Subcutaneous abdominal adipose tissue (tissue), 5 donors: ENCODE measurements around the gene SLX9.

Experiments used
- H3K27ac ChIP-seq: one replicate; pipeline ENCODE4 v1.7.0; 2013; ENCODE audit warnings: low read depth, mild to moderate bottlenecking, inconsistent platforms, low read length, moderate library complexity
- H3K27me3 ChIP-seq, 5 donors: one replicate each; pipeline ENCODE4 v1.7.0; 2013; ENCODE audit warnings: low read length in 5 of 5, inconsistent platforms in 1 of 5; ENCODE audit not compliant: control insufficient read depth in 5 of 5, insufficient read depth in 4 of 5
- H3K36me3 ChIP-seq, 5 donors: one replicate each; pipeline ENCODE4 v1.7.0; 2013; ENCODE audit warnings: low read length in 5 of 5; ENCODE audit not compliant: control insufficient read depth in 5 of 5, insufficient read depth in 5 of 5
- H3K4me1 ChIP-seq, 5 donors: one replicate each; pipeline ENCODE4 v1.7.0; 2013; ENCODE audit warnings: low read length in 5 of 5, mild to moderate bottlenecking in 3 of 5, moderate library complexity in 1 of 5; ENCODE audit not compliant: control insufficient read depth in 5 of 5, insufficient read depth in 5 of 5
- H3K4me3 ChIP-seq, 5 donors: one replicate each; pipeline ENCODE4 v1.7.0; 2013; ENCODE audit warnings: low read length in 5 of 5, low read depth in 1 of 5
- H3K9ac ChIP-seq, 5 donors: one replicate each; pipeline ENCODE4 v1.7.0; 2013; ENCODE audit warnings: low read length in 5 of 5, mild to moderate bottlenecking in 4 of 5, moderate library complexity in 3 of 5
- H3K9me3 ChIP-seq, 5 donors: one replicate each; pipeline ENCODE4 v1.7.0; 2013; ENCODE audit warnings: low read length in 5 of 5; ENCODE audit not compliant: control insufficient read depth in 5 of 5
- donor health status: healthy.
- donor health status: healthy.
- donor health status: healthy.
- donor health status: healthy.
- donor health status: healthy.

Gene SLX9

DNA sequence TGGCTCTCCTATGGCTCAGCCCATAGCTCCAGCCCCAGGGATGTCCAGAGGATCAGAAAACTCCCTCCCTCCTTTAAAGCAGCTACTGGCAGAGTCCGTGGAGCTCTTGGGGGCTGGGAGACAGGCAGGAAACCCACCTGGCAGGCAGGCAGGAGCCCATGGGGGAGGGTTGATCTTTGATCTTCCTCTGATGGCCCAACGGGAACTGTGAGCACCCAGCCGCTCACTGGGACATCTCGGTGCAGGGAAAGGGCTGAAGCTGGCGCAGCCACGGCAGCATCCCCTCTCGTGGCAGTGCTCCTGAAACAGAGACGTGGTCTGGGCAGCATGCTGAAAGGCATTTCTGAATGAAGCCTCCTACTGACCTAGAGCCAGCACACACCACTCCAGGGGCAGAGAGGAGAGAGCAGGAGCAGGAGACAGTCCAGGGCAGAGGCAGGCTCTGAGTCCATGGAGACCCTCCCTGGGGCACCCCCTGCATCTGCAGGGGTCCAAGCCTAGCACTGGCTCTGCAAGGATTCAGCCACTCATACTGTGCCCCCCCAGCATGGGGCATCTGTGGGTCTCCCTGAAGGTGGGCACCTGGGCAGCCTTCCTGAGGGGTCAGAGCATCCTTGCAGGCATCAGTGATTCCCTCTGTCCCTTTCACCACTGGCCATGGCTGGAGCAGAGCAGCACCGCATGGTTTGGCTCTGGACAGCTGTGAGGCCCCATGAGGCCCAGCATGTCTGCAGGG lies 4.9 kb upstream of the SLX9 start:
- no peak overlapping the region for H3K4me3 ChIP-seq
- H3K36me3 ChIP-seq = no peaks in the 10 kb centered on the region
- no peak overlapping the region for H3K27ac ChIP-seq
- H3K9me3 ChIP-seq = no peaks in the 10 kb centered on the region
- peaks cover 3 to 37% (median 22%) of the 10 kb centered on the region in 5 donors for H3K27me3 ChIP-seq
- H3K4me1 ChIP-seq = peaks cover 2 to 35% (median 30%) of the 10 kb centered on the region in 5 donors
- H3K9ac ChIP-seq = no peak overlapping the region

DNA sequence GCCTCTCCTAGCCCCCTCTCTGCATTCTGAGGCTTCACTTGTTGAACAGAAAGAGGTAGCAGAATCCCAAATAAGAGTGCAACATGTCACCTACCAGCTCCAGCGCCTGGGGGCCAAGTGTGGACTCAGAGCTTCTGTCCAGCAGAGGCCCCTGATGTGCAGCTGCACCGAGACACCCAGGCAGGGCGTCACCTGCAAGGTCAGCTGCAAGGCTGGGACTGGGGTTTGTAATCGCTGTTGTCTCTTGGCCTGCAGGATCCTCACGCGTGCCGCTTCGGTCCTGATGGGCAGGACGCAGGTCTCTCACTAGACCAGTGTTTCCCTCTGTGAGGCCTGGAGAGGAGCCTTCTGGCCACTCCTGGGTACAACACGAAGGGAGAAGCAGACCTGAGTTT lies 4.3 kb upstream of the SLX9 start:
- H3K4me1 ChIP-seq = peaks cover 2 to 38% (median 34%) of the 10 kb centered on the region in 5 donors
- no peak overlapping the region for H3K27ac ChIP-seq
- H3K9me3 ChIP-seq = no peaks in the 10 kb centered on the region
- no peak overlapping the region for H3K4me3 ChIP-seq
- H3K36me3 ChIP-seq = no peaks in the 10 kb centered on the region
- H3K27me3 ChIP-seq = peaks cover 0 to 33% (median 19%) of the 10 kb centered on the region in 5 donors
- no peak overlapping the region for H3K9ac ChIP-seq

DNA sequence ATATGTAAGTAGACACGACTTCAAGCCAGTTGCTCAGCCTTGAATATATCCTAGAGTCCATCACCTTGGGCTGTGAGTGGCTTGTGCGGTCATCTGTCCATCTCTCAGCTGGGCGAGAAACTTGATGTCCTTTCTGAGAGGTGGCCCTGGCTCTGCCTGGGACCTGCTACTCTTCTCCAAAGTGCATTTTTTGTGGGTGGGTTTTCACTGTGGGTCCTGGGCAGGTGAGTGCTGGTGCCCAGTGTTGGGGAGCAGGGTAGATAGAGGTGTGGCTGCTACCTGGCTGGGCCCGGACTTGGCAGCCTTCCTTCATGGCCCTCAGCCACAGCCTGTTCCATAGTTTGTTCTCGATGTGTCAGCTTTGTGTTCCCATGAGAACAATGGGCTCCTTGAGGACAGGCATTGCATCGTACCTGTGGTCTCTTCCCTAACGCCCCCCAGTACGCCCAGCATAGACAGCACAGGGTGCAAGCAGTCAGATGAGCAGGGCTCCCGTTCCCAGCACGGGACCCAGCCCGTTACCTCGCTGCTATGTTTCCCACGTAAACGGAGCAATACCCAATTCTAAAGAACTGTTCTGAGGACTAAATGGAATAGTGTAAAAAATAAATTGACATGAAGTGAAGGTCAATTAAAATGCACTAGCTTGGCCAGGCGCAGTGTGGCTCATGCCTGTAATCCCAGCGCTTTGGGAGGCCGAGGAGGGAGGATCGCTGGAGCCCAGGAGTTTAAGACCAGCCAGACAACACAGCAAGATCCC lies 877 bp upstream of the SLX9 start:
- Histone ChIP-seq H3K4me1 (peaks cover 2 to 30% (median 25%) of the 10 kb centered on the region in 5 donors), H3K27me3 (peaks cover 0 to 9% (median 4%) of the 10 kb centered on the region in 5 donors), H3K9me3 (no peaks in the 10 kb centered on the region), H3K27ac (no peak overlapping the region), H3K4me3 (peak overlapping the region; percentile 65 to 94 (median 83)), H3K9ac (peak overlapping the region in 3 of 5 donors; percentile 62 to 84 (median 76)), H3K36me3 (peaks cover 0 to 7% (median 6%) of the 10 kb centered on the region in 5 donors)

DNA sequence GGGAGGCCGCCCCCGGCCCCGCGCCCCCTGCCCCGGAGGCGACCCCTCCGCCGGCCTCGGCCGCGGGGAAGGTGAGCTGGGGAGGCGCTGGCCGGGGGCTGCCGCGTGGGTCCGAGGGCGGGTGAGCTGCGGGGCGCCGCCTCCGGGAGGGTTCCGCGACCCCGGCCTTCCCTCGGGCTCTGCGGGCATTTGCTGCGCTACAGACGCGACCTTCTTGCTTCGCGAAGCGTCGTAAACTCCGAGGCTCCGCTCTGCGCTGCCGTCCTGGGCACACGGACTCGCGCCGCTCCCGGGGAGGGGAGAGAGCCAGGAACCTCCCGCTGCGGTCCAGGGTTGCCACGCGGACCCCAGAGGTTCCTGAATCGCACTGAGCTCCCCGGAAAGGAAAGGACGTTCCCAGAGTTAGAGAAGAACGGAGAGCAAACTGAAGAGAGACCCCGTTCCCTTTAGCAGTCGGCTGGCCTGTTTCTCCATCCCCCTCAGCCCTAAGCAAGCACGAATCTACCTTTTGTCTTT lies 345 bp downstream of the SLX9 start:
- H3K9ac ChIP-seq = peak overlapping the region; percentile 1 to 86 (median 82)
- H3K36me3 ChIP-seq = peaks cover 0 to 20% (median 18%) of the 10 kb centered on the region in 5 donors
- H3K4me3 ChIP-seq = peak overlapping the region; percentile 66 to 94 (median 83)
- H3K9me3 ChIP-seq = no peaks in the 10 kb centered on the region
- peaks cover 2 to 30% (median 25%) of the 10 kb centered on the region in 5 donors for H3K4me1 ChIP-seq
- no peak overlapping the region for H3K27ac ChIP-seq
- no peaks in the 10 kb centered on the region for H3K27me3 ChIP-seq

DNA sequence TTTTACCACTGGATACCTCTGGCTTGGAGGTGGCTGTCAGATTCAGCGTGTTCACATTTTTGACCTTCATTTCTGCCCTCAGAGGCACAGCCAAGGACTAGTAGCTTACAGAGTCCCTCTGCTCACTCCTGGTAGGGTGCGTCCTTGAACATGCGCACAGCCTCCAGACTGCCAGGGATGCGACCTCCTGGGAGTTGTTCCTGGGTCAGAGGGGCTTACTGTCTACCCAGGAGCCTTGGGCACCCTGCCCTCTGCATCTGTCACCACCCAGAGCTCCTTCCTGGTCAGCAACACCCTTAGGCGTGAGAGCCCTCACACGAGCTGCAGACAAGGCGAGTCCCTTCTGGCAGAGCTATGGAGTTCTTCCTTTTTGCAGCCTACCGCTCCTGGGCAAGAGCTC lies 1.7 kb downstream of the SLX9 start:
- Histone ChIP-seq H3K4me1 (peaks cover 2 to 30% (median 25%) of the 10 kb centered on the region in 5 donors), H3K4me3 (no peak overlapping the region), H3K36me3 (peaks cover 0 to 29% (median 23%) of the 10 kb centered on the region in 5 donors), H3K27me3 (no peaks in the 10 kb centered on the region), H3K9me3 (no peaks in the 10 kb centered on the region), H3K27ac (no peak overlapping the region), H3K9ac (peak overlapping the region in 1 of 5 donors; percentile 31)

DNA sequence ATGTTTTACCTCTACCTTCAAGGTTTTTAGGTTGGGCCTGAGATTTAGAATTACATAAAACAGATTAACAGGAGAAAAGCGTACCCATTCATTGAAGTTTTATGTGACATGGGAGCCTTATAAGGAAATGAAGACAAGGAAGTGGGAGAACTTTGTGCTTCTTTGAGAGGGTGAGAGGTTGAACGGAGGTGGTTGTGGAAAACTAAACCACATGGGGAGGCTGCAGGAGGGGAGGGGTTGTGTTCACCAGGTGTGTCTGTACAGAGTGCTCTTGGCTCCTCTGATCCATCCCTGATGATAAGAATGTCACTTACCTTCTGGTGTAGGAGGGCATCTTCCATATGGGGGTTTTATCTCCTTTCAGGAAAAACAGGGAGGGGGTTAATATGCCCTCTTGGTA lies 2.7 kb downstream of the SLX9 start:
- Histone ChIP-seq H3K36me3 (peaks cover 0 to 38% (median 23%) of the 10 kb centered on the region in 5 donors), H3K27ac (no peak overlapping the region), H3K4me1 (peaks cover 2 to 33% (median 25%) of the 10 kb centered on the region in 5 donors), H3K4me3 (no peak overlapping the region), H3K9me3 (no peaks in the 10 kb centered on the region), H3K27me3 (no peaks in the 10 kb centered on the region), H3K9ac (no peak overlapping the region)

DNA sequence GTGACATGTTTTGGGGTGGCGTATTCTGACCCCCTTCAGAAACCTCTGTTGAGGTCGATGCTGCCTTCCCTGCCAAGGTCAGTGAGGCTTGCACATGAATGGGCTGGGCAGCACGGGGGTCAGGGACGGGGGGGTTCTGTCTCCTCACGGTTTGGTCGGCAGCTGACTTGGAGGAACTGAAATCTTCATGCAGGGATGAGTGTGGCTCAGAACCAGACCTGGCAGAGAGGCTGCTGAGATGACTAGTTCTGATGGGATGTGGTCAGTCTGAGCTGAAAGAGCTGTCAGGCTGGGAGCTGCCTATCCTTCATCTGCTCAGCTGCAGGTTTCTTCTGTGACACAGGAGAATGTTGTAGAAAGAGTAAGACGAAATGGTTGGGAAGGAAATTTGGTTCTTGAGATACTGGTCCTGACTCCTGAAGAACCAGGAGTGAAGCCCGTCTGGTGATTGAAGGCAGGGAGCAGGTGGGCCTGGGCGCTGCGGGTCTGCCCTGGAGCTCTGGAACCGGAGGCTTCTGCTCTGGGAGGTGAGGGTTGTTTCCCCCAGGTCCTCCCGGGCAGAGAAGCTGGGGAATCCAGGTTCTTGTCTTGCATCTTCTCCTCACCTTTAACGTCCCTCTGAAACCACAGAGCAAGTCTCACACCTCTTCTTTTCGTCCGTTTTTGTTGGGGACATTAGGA lies 3.3 kb downstream of the SLX9 start:
- Histone ChIP-seq H3K4me3 (no peak overlapping the region), H3K36me3 (peaks cover 0 to 38% (median 23%) of the 10 kb centered on the region in 5 donors), H3K27ac (no peak overlapping the region), H3K9ac (no peak overlapping the region), H3K9me3 (no peaks in the 10 kb centered on the region), H3K27me3 (no peaks in the 10 kb centered on the region), H3K4me1 (peaks cover 2 to 37% (median 28%) of the 10 kb centered on the region in 5 donors)

DNA sequence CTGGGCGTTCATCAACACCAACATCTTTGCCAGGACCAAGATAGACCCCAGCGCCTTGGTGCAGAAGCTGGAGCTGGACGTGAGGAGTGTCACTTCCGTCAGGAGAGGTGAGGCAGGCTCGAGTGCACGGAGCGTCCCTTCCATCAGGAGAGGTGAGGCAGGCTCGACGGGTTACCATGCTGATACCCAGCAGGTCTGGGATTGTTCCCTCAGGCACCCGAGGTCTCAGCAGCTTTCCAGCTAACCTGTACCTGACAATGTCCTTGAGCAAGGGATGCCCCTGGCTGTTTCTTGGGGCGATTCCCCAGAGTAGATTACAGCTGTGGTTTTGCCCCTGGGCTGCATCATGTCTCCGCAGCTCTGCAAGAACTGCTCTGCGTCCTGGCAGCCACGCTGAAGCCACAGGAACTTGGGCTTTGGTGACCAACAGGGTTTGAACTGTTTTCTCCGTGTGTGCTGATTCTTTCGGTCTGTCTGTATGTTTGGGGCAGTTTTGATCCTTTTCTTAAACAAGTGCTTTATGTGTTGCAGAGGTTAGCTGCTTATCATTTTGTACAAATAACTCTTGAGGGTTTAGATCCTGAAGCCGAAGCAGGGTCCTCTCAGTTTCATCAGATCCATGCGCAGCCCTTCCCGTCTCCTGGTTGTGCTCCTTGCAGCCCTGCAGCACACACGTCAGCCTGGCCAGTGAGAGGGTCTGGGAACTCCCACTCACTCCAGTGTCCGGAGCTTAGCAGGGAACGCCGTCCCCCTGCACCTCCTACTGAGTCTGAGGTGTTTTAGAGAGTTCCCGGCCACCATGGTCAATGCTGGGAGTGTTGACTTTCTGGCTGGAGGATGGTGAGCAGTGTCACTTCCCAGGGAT lies 4.1 kb downstream of the SLX9 start:
- H3K27me3 ChIP-seq = no peaks in the 10 kb centered on the region
- H3K4me1 ChIP-seq = peaks cover 2 to 43% (median 31%) of the 10 kb centered on the region in 5 donors
- no peak overlapping the region for H3K27ac ChIP-seq
- H3K36me3 ChIP-seq = peaks cover 0 to 42% (median 23%) of the 10 kb centered on the region in 5 donors
- no peak overlapping the region for H3K4me3 ChIP-seq
- no peaks in the 10 kb centered on the region for H3K9me3 ChIP-seq
- H3K9ac ChIP-seq = no peak overlapping the region

DNA sequence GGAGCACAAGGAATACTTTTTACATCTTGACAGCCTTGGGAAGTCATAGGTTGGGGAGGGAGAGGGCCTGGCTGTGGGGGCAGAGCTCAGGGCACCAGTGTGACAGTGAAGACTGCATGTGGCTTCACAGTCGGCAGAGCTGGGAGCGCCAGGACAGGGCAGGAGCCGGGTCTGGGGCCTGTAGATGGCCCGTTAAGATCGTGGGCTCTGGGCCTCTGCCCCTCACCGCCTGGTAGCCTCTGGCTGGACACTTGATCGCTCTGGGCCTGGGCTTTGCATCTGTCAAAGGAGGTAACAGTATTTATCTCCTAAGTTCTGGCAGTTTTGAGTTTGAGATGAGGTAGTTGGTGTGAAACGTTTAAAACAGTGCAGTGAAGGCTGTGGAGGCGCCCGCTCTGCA lies 4.8 kb downstream of the SLX9 start:
- H3K9ac ChIP-seq = no peak overlapping the region
- H3K9me3 ChIP-seq = no peaks in the 10 kb centered on the region
- H3K27me3 ChIP-seq = no peaks in the 10 kb centered on the region
- peaks cover 0 to 43% (median 25%) of the 10 kb centered on the region in 5 donors for H3K4me1 ChIP-seq
- no peak overlapping the region for H3K27ac ChIP-seq
- H3K36me3 ChIP-seq = peaks cover 0 to 42% (median 23%) of the 10 kb centered on the region in 5 donors
- no peak overlapping the region for H3K4me3 ChIP-seq
